ENCODE measurements around the gene SCAF4. TPM values are rescaled to one million over a fixed set of nuclear protein-coding genes. Genes with fewer than 3 reads are reported as not detected.

The SCAF4 gene
- total and polyA plus RNA-seq, 9 of the 15 experiments (the other 6 are each of a cell fraction or from before 2014, with no cell fraction given) = 2.3 to 55.7 (median 17.2) TPM

DNA sequence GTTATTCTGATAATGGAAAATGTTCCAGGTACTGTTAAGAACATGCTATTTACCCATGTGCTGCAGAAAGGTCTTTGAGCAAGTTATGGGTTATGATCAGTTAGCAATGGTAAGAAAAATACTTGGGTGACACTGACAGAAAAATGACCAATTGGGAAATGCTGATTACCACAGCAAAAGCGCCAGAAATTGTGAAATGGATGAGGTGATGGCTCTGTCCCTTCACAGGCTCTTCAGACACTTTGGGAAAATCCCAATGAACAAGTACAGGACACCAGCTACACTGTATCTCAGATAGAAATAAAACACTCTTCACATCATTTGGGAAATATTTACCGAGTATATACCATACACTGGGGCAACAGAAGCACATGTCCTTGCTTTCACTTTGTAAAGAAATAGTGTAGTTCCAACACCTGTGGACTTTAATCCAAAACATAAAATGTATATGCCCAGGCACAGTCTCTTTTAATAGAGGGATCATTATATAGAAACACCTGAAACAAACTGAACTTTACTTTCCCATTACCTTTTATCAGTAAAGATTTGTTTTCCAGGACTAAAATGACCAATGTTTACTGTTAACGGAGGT is 58.5 kb downstream of the SCAF4 start:
- no peaks in the 10 kb centered on the region for H4K20me1 ChIP-seq (replicated peaks; ENCODE audit: control insufficient read depth, insufficient read depth, low read length)
- intact Hi-C loops (cut with micrococcal nuclease) = no loop called here
- peaks cover 0 to 5% of the 10 kb centered on the region in 2 experiments; a peak in 2 of 5 replicates for H3K4me1 ChIP-seq (replicated peaks in 1 of 2; ENCODE audit: control insufficient read depth in 2 of 2, insufficient read depth in 2 of 2, low read length in 2 of 2)
- CTCF ChIA-PET (ENCODE audit: low intra/inter-chr PET ratio) = no interaction called here
- H3K36me3 ChIP-seq (ENCODE audit: control insufficient read depth, insufficient read depth, low read length) = peaks cover 79% of the 10 kb centered on the region
- POLR2A ChIA-PET = interaction anchor here (0.5 to 1.3 kb wide), 3 partner anchors 9 to 46 kb away, joined by 3 to 4 read pairs (median 3); no protein-coding TSS in a partner anchor
- no TSS peak for BruUV-seq (replicated peaks)
- no peak for DNase-seq (ENCODE audit: extremely low read depth in 1 of 4, low spot score in 3 of 4)
- in situ Hi-C loops (cut with MboI) = no loop called here
- H3K79me2 ChIP-seq (ENCODE audit: control insufficient read depth, insufficient read depth, low read length) = no peaks in the 10 kb centered on the region
- H3K9me1 ChIP-seq (ENCODE audit: control insufficient read depth, insufficient read depth, low read length) = no peaks in the 10 kb centered on the region
- no peaks in the 10 kb centered on the region for H3K27me3 ChIP-seq (ENCODE audit: control insufficient read depth in 2 of 2, insufficient read depth in 2 of 2, low read length in 2 of 2)
- no peak overlapping the region for H3K27ac ChIP-seq (ENCODE audit: extremely low read depth, low read depth, low read length)
- H3K9ac ChIP-seq (ENCODE audit: insufficient read depth in 1 of 2, low read depth in 2 of 2, low read length in 2 of 2) = no peak overlapping the region
- H2AFZ ChIP-seq (ENCODE audit: low read depth, low read length) = no peak overlapping the region
- WGBS (ENCODE audit: insufficient coverage, low coverage, missing lambda C conversion rate) = 81% methylated on average over 3 of the region's 3 CpGs
- no peak for TF ChIP-seq TRIM28 (IDR thresholded peaks at IDR 0.05)
- TF ChIP-seq MEF2D (tag; conservative IDR thresholded peaks at IDR 0.05; ENCODE audit: low read depth) = no peak
- no peak for TF ChIP-seq CEBPG (CRISPR knock-in tag; IDR thresholded peaks at IDR 0.05)
- TF ChIP-seq CEBPG (tag; conservative IDR thresholded peaks at IDR 0.05 in 1 of 2, IDR thresholded peaks at IDR 0.05 in 1 of 2) = no peak
- no peak for TF ChIP-seq EP300 (IDR thresholded peaks at IDR 0.05; ENCODE audit: low read length)
- no peak for TF ChIP-seq TSC22D4 (tag; IDR thresholded peaks at IDR 0.05)
- no peak for TF ChIP-seq ZNF263 (CRISPR knock-in tag; IDR thresholded peaks at IDR 0.05; ENCODE audit: borderline replicate concordance)
- TF ChIP-seq FOXM1 (IDR thresholded peaks at IDR 0.05; ENCODE audit: low read depth) = no peak
- TF ChIP-seq FOXM1 (CRISPR knock-in tag; IDR thresholded peaks at IDR 0.05; ENCODE audit: low read depth) = no peak
- no peak for TF ChIP-seq CEBPB (tag; IDR thresholded peaks at IDR 0.05)
- TF ChIP-seq LCOR (CRISPR knock-in tag; IDR thresholded peaks at IDR 0.05) = no peak
- TF ChIP-seq CXXC5 (CRISPR knock-in tag; IDR thresholded peaks at IDR 0.05) = no peak
- TF ChIP-seq ESRRB (CRISPR knock-in tag; IDR thresholded peaks at IDR 0.05; ENCODE audit: borderline replicate concordance) = no peak
- H3K9me3 ChIP-seq (replicated peaks; ENCODE audit: control insufficient read depth, insufficient read depth, low read depth, low read length) = no peaks in the 10 kb centered on the region
- H3K4me3 ChIP-seq = no peak overlapping the region
- ATAC-seq = no peak
- no peak overlapping the region for H3K4me2 ChIP-seq (ENCODE audit: insufficient read depth, low read length)
- no peak for FAIRE-seq

All from K562 (cell line).